Breast epithelium (tissue), 4 donors: ENCODE measurements around the gene PFDN1. TPM values are rescaled to one million over a fixed set of nuclear protein-coding genes. Genes with fewer than 3 reads are reported as not detected.

ENCODE experiments used
- DNase-seq, 2 donors: peaks; one replicate each; pipeline ENCODE4 v3.0.0-alpha.2; 2019; ENCODE audit warnings: low spot score in 2 of 2
- H3K27ac ChIP-seq, 2 donors: fragments of 200-600 bp; sonication (generic) in 1 of 2; one replicate each; pipeline ENCODE4 v1.5.1; 2016 to 2019; ENCODE audit warnings: mild to moderate bottlenecking in 1 of 2
- H3K27me3 ChIP-seq, 2 donors: fragments of 200-600 bp; sonication (generic) in 1 of 2; one replicate each; pipeline versions ENCODE4 v1.5.1 to v1.6.0; 2017 to 2019; ENCODE audit warnings: control low read depth in 1 of 2, mild to moderate bottlenecking in 1 of 2
- H3K36me3 ChIP-seq: fragments of 200-600 bp; one replicate; pipeline ENCODE4 v1.5.1; 2019
- H3K4me1 ChIP-seq, 2 donors: fragments of 200-600 bp; sonication (generic); one replicate each; pipeline ENCODE4 v1.5.1; 2016 to 2019; ENCODE audit warnings: control low read depth in 1 of 2
- H3K4me3 ChIP-seq, 3 donors: fragments of 200-600 bp; sonication (generic); 1 replicate in 2 of 3; 2 replicates in 1 of 3; pipeline ENCODE4 v1.5.1; 2016 to 2019; ENCODE audit warnings: mild to moderate bottlenecking in 3 of 3, moderate library complexity in 2 of 3
- H3K9me3 ChIP-seq, 2 donors: fragments of 200-600 bp; sonication (generic) in 1 of 2; one replicate each; pipeline ENCODE4 v1.5.1; 2016 to 2019; ENCODE audit warnings: control low read depth in 1 of 2
- CTCF ChIP-seq, 3 donors: fragments of 450-650 bp; IDR thresholded peaks; one replicate each; pipeline ENCODE4 v1.5.1; 2016 to 2017; ENCODE audit warnings: antibody characterized with exemption in 3 of 3, mild to moderate bottlenecking in 3 of 3, moderate library complexity in 3 of 3
- POLR2A ChIP-seq: fragments of 450-650 bp; IDR thresholded peaks from one replicate; pipeline ENCODE4 v1.6.1; 2016; ENCODE audit warnings: antibody characterized with exemption, mild to moderate bottlenecking, moderate library complexity
- POLR2AphosphoS5 ChIP-seq, 3 donors: sonication (generic); formaldehyde crosslinking; IDR thresholded peaks; one replicate each; pipeline ENCODE4 v1.6.1; 2017; ENCODE audit warnings: antibody characterized with exemption in 3 of 3
- intact Hi-C: fragments of 100-400 bp; cut with DNase I; formaldehyde crosslinking; loops from one replicate; pipeline ENCODE4 v1.15.1; 2023; ENCODE audit warnings: low total_unique reads
- total RNA-seq, 3 donors: library from RNA; depleted of rRNA; stranded (reverse); fragments of >200 nt; gene quantifications; one replicate each; pipeline ENCODE4 v1.1.0, GENCODE V29; 2016

PFDN1 gene
- total RNA-seq, 3 donors from 2014 or later, result 72.2 to 93.4 (median 86.3) TPM

GRCh38 chr5:140329739-140330481, 27.0 kb upstream of the PFDN1 start:
- no peak overlapping the region for H3K27ac ChIP-seq
- intact Hi-C loops, result no loop called here
- no peaks in the 10 kb centered on the region for H3K36me3 ChIP-seq
- H3K4me3 ChIP-seq, result no peak overlapping the region
- TF ChIP-seq POLR2AphosphoS5 (IDR thresholded peaks at IDR 0.05) (no peak), POLR2A (no peak)
- H3K9me3 ChIP-seq, result no peaks in the 10 kb centered on the region
- no peak for DNase-seq
- no peaks in the 10 kb centered on the region for H3K4me1 ChIP-seq
- no peaks in the 10 kb centered on the region for H3K27me3 ChIP-seq

- intact Hi-C loops, result no loop called here
- DNase-seq, result no peak
- Histone ChIP-seq H3K4me1 (peaks cover 0 to 14% of the 10 kb centered on the region in 2 donors), H3K27ac (no peak overlapping the region), H3K9me3 (no peaks in the 10 kb centered on the region), H3K36me3 (no peaks in the 10 kb centered on the region), H3K27me3 (no peaks in the 10 kb centered on the region), H3K4me3 (no peak overlapping the region)
- no peak for TF ChIP-seq CTCF (IDR thresholded peaks at IDR 0.05)
- no peak for TF ChIP-seq POLR2AphosphoS5 (IDR thresholded peaks at IDR 0.05)
- no peak for TF ChIP-seq POLR2A
Observed at GRCh38 chr5:140328036-140328764, 25.3 kb upstream of the PFDN1 start.

- Histone ChIP-seq H3K27ac (no peak overlapping the region), H3K4me3 (no peak overlapping the region), H3K36me3 (no peaks in the 10 kb centered on the region), H3K9me3 (no peaks in the 10 kb centered on the region), H3K4me1 (peaks cover 0 to 19% of the 10 kb centered on the region in 2 donors), H3K27me3 (no peaks in the 10 kb centered on the region)
- TF ChIP-seq POLR2AphosphoS5 (IDR thresholded peaks at IDR 0.05) (no peak), CTCF (IDR thresholded peaks at IDR 0.05) (no peak), POLR2A (no peak)
- intact Hi-C loops, result no loop called here
- DNase-seq, result no peak
Observed at GRCh38 chr5:140327589-140327988, 24.7 kb upstream of the PFDN1 start.

GRCh38 chr5:140325486-140325885, 22.6 kb upstream of the PFDN1 start:
- Histone ChIP-seq H3K27me3 (no peaks in the 10 kb centered on the region), H3K4me3 (no peak overlapping the region), H3K27ac (no peak overlapping the region), H3K36me3 (no peaks in the 10 kb centered on the region), H3K9me3 (no peaks in the 10 kb centered on the region), H3K4me1 (peaks cover 0 to 25% of the 10 kb centered on the region in 2 donors)
- TF ChIP-seq POLR2AphosphoS5 (IDR thresholded peaks at IDR 0.05), result no peak
- no peak for TF ChIP-seq POLR2A
- TF ChIP-seq CTCF (IDR thresholded peaks at IDR 0.05), result no peak
- no peak for DNase-seq
- intact Hi-C loops, result no loop called here

GRCh38 chr5:140324617-140325241, 21.8 kb upstream of the PFDN1 start:
- TF ChIP-seq POLR2A (no peak), CTCF (IDR thresholded peaks at IDR 0.05) (no peak)
- intact Hi-C loops, result no loop called here
- DNase-seq, result no peak
- Histone ChIP-seq H3K4me1 (peaks cover 0 to 25% of the 10 kb centered on the region in 2 donors), H3K4me3 (no peak overlapping the region), H3K9me3 (no peaks in the 10 kb centered on the region), H3K36me3 (no peaks in the 10 kb centered on the region), H3K27ac (peak overlapping the region; percentile 87 to 96), H3K27me3 (no peaks in the 10 kb centered on the region)
